Measurements from ENCODE around the gene ASCL3.

DNA sequence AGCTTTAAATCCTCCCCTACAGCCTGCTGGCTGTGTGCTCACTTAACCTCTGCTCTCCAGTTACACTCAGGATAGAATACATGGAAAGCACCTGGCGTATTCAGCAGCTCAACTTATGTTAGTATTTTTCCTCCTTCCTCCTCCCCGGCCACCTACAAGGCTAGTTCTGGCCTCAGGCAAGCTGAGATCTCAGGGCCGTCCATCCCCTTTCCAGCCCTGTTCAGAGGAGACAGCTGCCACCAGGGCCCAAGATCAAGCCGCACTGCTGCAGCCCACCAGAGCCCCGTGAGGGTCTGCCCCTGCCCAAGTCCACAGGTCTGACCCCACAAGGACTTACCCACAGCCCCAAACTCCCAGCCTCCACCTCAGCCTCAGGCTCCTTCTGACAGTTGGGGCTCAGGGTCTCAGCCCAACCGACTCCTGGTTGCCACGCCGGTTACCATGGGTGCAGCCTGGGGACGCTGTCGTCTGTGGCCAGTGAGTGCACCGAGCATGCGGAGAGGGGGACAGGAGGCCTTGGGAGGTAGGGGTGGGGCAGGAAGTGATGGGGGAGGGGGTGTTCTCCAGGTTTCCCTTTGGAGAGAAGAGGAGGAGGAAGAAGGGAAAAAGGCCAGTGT lies 10.1 kb downstream of the ASCL3 start, which contains the start of gene C11orf16:
- no peak for TF ChIP-seq POLR2AphosphoS5 (IDR thresholded peaks at IDR 0.05)
- TF ChIP-seq, protein P1, sequence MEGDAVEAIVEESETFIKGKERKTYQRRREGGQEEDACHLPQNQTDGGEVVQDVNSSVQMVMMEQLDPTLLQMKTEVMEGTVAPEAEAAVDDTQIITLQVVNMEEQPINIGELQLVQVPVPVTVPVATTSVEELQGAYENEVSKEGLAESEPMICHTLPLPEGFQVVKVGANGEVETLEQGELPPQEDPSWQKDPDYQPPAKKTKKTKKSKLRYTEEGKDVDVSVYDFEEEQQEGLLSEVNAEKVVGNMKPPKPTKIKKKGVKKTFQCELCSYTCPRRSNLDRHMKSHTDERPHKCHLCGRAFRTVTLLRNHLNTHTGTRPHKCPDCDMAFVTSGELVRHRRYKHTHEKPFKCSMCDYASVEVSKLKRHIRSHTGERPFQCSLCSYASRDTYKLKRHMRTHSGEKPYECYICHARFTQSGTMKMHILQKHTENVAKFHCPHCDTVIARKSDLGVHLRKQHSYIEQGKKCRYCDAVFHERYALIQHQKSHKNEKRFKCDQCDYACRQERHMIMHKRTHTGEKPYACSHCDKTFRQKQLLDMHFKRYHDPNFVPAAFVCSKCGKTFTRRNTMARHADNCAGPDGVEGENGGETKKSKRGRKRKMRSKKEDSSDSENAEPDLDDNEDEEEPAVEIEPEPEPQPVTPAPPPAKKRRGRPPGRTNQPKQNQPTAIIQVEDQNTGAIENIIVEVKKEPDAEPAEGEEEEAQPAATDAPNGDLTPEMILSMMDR (IDR thresholded peaks at IDR 0.05), result no peak
- TF ChIP-seq POLR2A (IDR thresholded peaks at IDR 0.05; ENCODE audit: low read depth), result no peak

All from esophagus muscularis mucosa (tissue), 3 donors.